ENCODE results near the gene GATA2.

The GATA2 gene

GRCh38 chr3:128492671-128493569 lies at the start of gene GATA2:
TSS of gene GATA2 (minus strand) at chr3:128493201. CDS start at chr3:128487031, 6,170 bp downstream.
- no peak for DNase-seq

GRCh38 chr3:128541246-128541645 lies 48.2 kb upstream of the GATA2 start:
- DNase-seq = no peak

GRCh38 chr3:128539376-128539775 lies 46.4 kb upstream of the GATA2 start:
- DNase-seq = no peak

- DNase-seq = no peak
These were observed 44.2 kb upstream of the GATA2 start for GRCh38 chr3:128537091-128537703.

GRCh38 chr3:128532012-128532983 lies 39.3 kb upstream of the GATA2 start:
- DNase-seq = no peak

GRCh38 chr3:128524374-128525299 lies 31.6 kb upstream of the GATA2 start:
- DNase-seq = no peak

- no peak for DNase-seq
These were observed 30.6 kb upstream of the GATA2 start for GRCh38 chr3:128523591-128523990.

GRCh38 chr3:128521715-128522114 lies 28.7 kb upstream of the GATA2 start:
- DNase-seq = no peak

- no peak for DNase-seq
These were observed 25.8 kb upstream of the GATA2 start for GRCh38 chr3:128518587-128519490.

- no peak for DNase-seq
These were observed 24.6 kb upstream of the GATA2 start for GRCh38 chr3:128517648-128518047.

GRCh38 chr3:128515967-128516366 lies 23.0 kb upstream of the GATA2 start:
- DNase-seq = no peak

GRCh38 chr3:128508852-128509251 lies 15.9 kb upstream of the GATA2 start:
- no peak for DNase-seq

- no peak for DNase-seq
These were observed 13.8 kb upstream of the GATA2 start for GRCh38 chr3:128506754-128507153.

- DNase-seq = no peak
These were observed 12.8 kb upstream of the GATA2 start for GRCh38 chr3:128505771-128506170.

- DNase-seq = no peak
These were observed 12.1 kb upstream of the GATA2 start for GRCh38 chr3:128504963-128505730.

GRCh38 chr3:128504533-128504915 lies 11.5 kb upstream of the GATA2 start:
- DNase-seq = no peak

GRCh38 chr3:128503751-128504532 lies 10.9 kb upstream of the GATA2 start:
- no peak for DNase-seq

GRCh38 chr3:128503164-128503651 lies 10.2 kb upstream of the GATA2 start:
- no peak for DNase-seq

- no peak for DNase-seq
These were observed 9.7 kb upstream of the GATA2 start for GRCh38 chr3:128502712-128503111.

Measured in NCI-H748 treated with DMSO at 0.1 percent for 48 hours (cell line).